Measurements from ENCODE around the gene ARMC9.
"Not testable (repeated sequence)": the region's sequence is repeated elsewhere in the genome, so short reads cannot be mapped to it uniquely, and the experiment has no call there.

Gene ARMC9

DNA sequence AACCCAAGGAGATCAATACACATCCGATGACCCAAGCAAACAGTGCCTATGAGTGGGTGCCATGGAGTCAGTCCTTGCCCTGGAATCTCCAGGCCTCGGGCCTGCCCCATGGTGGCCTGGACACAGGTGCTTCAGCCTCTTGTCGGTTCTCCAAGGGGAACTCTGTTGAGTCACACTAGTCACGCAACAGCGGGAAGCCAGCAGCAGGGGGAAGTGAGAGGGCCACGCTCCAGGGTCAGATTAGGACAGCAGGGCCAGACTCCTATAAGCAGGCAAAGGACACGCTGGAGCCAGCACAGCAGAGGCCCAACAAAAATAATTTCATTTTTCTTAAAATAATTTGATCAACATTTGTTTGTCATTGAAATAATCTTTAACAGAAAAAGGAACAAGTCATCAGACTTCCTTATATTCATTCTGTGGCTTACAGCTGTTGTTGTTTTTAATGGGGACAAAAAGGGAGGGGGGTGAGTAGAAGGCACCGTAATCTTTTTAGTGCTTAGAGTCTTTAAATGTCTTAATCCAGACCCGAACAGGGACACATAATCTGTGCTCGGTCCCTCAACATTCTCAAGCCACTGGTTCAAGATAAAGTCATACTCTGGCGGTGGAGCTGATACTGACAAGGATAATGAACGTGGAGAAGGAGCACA lies 16.4 kb upstream of the ARMC9 start:
- DNase-seq (ENCODE audit: low read depth in 2 of 2), result no peak

DNA sequence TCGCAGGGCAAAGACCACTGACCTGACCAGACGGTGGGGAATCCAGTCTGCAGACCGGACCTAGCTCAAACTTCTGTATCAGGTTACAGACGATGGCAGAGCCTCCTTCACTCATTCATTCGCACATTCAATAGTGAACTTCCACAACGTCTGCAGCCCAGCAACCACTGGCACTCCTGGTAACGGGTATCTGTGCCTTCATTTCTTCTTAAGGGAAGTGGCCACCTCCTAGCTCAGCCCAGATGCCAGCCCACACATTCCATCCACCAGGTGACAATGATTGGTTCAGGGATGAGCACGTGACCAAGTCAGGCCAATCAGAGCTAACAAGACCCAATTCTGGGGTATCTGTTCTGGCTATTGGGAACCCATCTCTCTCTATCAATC lies 15.9 kb upstream of the ARMC9 start:
- DNase-seq (ENCODE audit: low read depth in 2 of 2), result no peak

DNA sequence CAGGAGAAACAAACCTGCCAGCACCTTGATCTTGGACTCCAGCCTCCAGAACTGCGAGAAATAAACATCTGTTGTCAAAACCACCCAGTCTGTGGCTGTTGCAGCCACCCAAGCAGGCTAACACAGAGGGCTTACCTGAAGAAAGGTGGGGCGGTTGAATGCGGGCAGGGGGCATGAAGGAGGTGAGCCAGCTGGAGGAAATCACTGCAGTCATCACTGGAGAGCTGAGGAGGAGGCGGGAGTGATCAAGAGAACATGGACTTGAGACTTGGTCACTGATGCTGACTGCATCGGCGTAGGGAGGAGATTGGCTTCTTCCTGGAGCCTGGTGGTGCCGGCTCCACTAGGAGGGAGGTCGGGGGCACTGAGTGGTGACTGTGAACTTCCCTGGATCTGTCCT lies 14.6 kb upstream of the ARMC9 start:
- DNase-seq (ENCODE audit: low read depth in 2 of 2), result no peak

DNA sequence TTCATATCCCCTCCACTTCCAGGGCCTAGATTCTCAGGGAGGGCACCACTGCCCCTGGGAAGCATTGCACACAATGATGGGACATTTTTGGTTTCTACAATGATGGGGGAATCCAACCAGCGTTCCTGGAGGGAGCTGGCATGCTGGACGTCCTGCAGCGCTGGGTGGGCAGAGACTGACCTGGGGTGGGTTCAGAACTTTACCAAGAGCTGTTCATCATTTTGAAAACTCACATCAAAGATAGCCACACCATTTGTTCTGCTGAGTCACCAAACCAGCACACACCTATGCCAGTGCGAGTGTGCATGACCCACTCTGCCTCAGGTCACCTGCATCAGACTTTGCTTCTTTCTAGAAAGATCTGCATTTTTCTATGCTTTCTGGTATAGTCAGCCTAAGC lies 14.1 kb upstream of the ARMC9 start:
- DNase-seq (ENCODE audit: low read depth in 2 of 2), result no peak

DNA sequence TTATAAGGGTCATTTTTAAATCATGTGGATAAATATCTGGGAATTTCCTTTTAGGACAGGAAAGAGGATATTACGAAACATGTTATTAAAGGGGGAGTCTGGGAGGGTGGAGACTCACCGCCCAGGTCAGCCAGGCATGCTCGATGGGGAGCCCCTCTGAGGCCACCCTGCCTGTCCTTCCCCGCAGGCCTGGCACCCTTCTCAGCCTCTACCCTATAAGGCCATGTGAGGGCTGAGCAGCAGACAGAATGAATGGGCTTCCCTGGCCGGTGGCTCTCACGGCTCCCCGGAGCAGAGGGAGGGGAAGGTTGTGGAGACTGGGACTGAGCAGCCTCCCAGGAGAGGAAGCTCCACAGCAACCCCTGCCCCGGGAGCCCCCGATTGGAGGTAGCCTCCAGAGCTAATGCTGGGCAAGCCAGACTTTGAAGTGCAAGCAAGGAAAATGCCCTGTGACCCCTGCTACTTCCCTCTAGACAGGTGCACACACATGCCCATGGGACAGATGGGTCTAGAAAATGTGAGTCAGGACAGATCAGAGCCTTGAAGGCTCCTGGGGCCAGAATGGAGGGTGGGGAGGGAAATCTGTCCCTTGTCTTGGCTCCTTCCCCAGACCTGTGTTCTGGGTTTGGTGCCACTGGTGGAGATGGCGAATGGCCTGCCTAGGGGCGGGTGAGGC lies 13.2 kb upstream of the ARMC9 start:
- DNase-seq (ENCODE audit: low read depth in 2 of 2), result no peak

DNA sequence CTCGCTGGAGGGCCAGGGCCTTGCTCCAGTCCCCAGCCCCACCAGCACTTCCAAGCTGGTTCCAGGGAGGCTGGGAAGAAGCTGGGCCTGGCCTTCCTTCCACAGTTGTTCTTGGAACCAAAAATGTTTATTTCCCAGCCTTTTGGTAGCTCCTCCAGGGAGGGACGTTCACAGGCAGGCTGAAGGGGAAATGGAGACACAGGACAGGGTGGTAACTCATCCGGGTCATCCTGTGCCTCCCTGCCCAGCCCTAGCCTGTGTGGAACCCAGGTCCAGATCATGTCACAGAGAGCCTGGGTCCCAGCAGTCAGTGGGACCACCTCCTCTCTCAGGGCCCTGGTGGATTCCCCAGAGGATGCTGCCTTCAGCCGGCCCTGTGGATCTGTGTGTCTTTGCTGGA lies 12.5 kb upstream of the ARMC9 start:
- DNase-seq (ENCODE audit: low read depth in 2 of 2), result no peak

DNA sequence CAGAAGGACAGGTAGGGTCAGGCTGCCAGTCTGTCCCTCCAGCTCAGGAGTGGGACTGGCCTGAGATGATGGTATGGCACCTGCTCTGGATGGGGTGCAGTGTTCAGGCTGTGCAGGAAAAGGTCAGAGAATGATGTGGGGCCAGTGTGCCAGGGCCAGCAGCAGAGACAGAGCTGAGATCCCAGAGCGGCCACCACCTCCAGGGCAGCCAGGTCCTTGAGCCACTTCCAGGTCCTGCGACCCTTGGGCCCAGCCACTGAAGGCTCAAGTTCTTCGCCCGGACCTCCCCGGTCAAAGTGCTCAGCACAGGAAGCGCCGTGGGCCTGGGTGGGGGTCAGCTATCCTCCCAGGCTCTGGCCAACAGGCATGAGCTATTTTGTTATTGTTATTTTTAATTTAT lies 12.1 kb upstream of the ARMC9 start:
- no peak for DNase-seq (ENCODE audit: low read depth in 2 of 2)

DNA sequence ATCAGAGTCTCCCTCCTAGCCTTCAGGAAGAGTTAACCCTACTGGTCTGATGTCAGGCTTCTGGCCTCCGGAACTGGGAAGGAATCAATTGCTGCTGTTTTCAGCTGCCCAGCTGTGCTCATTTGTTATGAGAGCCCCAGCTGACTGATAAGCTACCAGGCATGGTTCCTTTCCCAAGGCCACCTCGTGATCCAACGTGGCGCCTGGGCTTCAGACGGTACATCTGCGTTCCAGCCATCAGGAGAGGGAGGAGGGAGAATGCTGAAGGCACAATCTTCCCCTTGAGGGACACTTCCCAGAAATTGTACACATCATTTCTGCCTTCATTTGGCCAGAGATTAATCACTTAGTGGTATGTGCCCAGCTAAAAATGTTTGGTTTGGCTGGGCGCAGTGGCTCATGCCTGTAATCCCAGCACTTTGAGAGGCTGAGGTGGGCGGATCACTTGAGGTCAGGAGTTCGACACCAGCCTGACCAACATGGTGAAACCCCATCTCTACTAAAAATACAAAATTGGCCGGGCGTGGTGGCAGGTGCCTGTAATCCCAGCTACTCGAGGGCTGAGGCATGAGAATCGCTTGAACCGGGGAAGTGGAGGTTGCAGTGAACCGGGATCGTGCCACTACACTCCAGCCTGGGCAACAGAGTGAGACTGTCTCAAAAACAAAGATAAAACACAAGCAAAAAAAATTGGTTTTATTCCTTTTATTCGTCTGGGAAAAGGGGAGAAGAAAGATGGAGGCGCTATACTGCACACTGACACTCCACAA lies 10.5 kb upstream of the ARMC9 start:
- DNase-seq (ENCODE audit: low read depth in 2 of 2), result no peak

DNA sequence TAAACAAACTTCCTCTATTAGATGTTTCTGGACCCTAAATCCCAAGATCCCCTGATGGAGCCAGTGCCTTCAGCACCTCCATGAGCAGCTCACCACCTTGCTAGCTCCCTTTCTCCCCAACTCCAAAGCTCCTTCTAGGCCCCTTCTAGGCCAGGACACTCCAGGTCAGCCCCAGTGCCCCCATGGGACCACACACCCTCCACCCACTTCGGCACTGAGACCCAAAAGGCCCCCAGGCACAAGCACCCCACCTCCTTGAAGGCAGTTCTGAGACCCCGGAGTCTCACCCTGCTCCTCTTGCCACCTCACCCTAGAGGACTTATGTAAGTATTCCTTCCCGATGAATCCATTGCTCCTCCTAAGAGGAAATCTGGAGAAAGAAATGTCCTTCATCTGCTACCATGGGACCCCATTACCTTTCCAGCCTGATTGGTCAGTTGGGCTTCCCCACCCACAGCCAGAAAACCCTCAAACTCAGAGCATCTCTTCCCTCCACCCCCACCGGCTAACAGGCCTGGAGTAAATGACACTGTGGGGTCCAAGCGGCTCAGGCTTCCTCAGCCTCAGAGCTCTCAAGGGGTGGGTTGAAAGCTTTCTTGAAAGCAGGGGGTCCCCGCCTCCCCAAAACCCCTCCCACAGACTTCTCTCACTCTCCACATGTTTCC lies 9.8 kb upstream of the ARMC9 start:
- DNase-seq (ENCODE audit: low read depth in 2 of 2), result no peak

DNA sequence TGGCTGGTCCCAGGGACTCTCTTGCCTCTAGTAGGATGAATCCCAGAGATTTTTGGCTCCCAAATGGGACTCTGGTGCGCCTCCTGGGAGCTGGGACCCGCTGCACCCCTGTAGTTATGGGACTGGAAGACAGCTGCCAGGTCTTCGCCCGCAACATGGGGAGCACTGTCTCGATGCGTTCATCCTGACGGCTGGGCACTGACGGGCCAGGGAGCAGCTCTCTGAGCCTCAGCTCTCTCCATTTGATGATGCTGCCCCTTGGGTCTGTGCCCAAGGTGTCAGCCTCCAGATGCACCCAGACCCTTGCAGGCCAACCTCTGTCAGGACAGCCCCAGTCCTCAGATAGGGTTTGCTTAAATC lies 9.3 kb upstream of the ARMC9 start:
- no peak for DNase-seq (ENCODE audit: low read depth in 2 of 2)

DNA sequence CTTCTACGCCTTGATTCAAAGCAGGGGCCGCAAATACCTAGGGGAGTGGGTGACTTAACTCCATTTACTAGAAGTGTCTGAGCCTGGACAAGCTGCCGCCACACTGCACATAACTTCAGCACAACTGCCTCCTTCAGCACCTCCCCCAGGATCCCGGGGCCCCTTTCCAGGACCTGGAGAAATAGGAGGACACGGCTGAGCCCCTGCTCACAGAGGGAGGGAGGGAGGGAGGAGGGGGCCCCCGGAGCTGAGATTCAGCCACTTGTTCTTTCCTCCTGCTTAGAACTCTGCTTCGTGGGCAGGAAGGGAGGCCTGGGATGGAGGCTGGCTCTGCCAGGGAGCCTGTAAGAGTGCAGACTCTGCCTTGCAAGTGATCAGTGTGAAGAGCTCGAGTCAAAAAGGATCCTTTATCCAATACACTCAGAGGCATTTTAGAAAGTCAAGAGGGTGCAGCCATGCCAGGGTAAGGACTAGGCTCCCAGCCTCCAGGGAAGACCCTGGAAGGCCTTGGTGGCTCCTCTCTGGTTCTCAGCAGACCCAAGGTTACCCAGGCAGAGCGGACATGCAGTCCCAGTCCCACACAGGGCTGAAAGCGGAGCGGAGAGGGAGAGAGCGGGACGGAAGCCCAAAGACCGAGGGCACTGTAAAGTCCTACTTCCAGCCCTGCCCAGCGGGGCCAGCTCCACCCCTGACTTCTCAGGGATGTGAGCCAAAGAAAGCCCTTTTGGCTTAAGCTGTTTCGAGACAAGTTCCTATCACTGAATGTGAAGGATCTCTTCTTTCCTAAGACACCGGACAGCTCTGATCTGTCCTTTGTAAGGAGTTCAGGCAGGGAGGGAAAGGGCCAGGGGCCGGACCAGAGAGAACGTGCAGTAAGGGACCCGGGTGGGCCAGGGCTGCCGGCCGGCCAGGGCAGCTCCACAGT lies 8.6 kb upstream of the ARMC9 start:
- no peak for DNase-seq (ENCODE audit: low read depth in 2 of 2)

DNA sequence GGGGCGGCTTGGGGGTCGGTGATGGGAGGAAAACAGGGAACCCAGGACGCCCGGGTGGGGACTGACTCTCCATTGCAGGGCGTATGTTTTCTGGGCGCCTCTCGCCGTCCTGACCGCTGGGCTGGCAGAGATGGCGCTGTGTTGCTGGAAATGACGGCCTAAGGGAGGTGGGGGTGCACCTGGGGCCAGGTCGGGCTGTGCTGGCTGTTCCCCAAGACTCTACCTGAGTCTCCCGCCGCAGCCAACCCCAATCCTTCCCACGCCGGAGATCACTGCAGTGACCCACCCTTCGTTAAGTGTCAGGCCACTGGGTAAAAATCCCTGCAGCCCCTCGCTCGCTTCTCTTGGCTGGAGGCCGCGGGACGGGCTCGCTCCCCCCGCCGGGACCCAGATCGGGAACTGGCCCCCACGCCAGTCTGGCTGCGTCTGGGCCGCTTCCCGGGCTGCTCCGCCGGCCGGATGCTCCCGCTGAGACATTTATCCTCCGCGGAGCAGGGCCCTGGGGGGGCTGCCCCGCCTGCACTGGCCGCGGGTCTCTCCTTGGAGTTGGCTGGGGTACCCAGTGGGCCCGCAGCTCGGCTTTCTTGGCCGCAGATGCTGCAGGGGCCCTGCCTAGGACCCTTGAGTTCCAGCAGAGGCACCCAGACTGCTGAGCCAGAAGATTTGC lies 7.8 kb upstream of the ARMC9 start:
- no peak for DNase-seq (ENCODE audit: low read depth in 2 of 2)

DNA sequence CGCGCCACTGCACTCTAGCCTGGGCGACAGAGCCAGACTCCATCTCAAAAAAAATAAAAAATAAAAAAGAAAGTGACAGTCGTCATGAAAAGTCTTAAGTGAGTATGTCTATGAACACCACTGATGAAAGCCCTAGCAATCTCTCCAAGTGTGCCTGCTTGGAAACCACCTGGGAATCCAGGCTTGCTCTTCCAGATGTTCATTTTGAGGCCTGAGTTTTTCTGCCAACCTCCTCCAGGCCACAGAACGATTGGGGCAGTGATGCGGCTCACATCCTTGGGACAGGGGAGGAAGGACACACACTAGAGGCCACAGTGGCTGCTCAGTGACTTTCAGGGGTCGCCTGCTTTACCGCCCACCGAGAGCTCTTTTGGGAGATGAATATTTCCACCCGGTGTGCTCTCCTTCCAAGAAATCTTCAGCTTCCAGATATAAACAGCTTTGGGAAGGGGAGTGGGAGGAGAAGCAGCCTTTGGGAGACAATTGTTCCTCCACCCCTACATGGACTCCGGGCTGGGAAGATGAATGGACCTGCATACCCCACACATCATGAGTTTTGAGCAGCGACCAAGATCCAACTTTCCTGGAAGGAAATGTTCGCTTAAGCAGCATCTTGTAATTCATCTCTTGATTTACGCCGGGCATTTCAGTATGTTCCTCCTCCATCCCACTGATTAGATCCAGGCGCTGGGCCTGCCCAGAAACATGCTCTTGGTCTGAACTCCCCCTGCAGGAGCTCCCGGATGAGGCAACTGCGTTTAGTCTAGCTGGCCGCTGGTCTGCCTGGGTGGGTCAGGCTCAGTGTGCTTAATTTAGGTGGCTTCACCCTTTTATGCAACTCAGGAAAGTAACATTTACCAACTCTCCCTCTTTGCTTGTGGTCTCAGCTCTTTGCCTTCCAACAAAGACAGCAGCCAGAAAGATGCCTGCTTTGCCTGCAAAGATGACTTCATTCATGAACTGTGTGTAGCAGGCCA lies 6.2 kb upstream of the ARMC9 start:
- DNase-seq (ENCODE audit: low read depth in 2 of 2), result no peak

DNA sequence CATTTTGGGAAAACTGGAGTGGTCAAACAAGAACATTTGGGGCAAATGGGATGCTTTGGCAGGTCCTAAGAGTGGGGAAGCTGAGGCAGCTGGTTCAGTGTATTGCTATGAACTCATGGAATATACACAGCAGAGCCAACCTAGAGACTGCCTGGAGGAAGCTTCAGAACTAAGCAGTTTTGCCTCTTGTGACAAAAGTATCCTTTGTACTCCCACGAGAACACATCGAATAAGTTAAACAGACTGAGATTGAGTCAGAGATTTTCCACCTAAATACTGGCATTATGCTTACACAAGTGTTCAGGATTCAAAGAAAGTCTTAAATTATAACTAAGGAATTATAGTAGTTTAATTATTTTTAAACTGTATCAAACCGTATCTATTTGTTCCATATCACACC lies 5.2 kb upstream of the ARMC9 start:
- DNase-seq (ENCODE audit: low read depth in 2 of 2), result no peak

DNA sequence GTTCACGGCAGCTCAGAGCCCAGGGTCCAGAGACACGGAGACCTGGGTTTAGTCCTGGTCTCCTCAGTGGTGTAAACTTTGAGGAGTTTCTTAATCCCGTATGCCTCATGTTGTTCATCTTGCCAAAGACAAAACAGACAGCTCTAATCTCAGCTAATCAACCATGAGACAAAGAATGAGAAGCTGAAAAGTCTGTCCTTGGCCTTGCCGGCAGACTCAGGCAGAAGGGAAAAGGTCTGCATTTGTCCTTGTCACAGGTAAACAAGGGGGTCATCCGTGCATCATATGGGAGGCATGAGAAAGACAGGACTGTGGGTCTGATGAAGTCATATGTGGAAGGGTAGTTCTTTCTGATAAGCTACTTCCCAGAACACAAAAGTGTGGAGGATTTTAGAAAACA lies 1.8 kb upstream of the ARMC9 start:
- no peak for DNase-seq (ENCODE audit: low read depth in 2 of 2)

DNA sequence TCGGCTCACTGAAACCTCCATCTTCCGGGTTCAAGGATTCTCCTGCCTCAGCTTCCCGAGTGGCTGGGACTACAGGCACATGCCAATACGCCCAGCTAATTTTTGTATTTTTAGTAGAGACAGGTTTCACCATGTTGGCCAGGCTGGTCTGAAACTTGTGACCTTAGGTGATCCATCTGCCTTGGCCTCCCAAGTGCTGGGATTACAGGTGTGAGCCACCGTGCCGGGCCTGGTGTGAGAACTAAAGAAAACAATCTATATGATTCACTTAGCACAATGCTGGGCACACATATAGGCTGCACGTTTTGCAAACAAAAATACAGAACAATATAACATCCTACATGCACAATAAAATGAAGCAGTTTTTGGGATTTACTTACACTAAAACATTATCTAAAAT lies 1.2 kb upstream of the ARMC9 start:
- not testable (repeated sequence) for DNase-seq (ENCODE audit: low read depth in 2 of 2)

DNA sequence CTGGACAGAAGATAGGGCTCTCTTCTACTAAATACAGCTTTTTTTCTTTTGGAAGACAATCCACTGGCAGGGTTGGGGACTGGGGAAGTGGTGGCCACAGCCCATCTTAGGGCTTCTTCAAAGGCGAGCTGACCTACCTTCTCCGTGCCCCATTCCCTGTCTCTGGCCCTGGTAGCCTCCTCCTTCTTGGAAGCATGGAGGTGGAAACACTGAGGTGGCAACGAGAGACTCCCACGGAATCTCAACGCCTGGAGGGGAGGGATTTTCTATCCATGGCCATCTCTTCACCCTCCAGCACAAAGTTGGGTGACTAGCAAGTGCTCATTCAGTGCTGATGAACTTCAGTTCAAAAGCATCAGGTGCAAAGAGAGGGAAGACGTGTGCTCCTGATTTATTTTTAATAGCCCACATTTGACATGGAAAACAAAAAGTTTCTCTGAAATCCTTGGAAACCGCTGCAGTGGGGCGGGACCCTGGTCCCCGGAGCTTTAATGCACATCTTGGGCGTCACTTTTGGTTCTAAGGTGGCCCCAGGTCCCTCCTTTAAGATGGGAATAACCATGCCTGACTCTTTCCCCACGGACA lies 633 bp upstream of the ARMC9 start:
- DNase-seq (ENCODE audit: low read depth in 2 of 2), result no peak

DNA sequence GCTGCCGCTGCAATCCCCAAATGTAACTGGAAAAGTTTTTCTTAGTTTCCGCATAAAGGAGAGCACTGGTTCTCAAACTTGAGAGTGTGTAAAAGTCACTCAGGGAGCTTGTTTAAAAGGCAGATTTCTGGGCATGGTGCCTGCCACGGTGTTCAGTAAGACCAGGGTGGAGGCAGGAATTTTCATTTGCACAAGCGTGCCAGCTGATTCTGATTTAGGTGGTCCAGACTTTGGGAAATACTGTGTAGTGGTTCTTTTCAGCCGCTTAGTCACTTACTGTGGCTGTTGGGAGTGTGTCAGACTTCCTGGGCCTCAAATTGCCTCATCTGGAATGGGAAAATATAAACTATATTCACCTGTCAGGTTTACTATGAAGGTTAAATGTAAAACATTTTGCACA lies 788 bp downstream of the ARMC9 start:
- DNase-seq (ENCODE audit: low read depth in 2 of 2), result no peak

DNA sequence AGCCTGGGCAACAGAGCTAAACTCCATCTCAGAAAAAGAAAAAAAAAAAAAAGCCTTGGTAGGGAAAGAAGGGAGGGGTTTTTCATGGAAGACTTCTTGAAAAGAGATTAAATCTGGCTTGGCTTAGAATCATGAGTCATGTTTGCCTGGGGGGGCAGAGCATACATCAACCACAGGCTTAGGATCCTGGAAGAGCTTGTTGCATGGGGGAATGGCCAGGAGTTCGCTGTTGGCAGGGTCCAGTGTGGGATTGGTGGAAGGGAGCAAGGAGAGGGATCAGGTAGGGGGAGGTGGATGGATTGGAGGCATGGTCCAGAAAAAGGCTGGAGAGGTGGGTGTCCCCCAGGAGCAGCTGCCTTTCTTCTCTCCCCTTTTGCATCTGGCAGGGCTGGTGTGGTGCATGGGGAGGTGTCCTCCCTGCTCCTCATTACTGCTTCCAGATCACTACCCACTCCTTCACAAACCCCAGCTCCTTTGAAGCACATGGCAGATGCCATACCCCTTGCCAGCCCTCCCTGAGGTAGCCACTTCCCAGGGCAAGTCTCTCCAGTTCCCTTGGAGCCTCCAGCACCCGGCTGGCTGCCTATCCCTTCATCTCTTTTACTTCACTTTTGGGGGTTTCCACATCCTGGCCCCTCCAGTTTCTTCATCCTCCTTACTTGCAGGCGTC lies 2.5 kb downstream of the ARMC9 start:
- DNase-seq (ENCODE audit: low read depth in 2 of 2), result no peak

Measured in activated CD4-positive, alpha-beta T cell treated with anti-CD3 and anti-CD28 coated beads for 24 hours (primary cell).